Endometrial microvascular endothelial cells (primary cell): ENCODE data around the gene ANAPC13. TPM values are rescaled to one million over a fixed set of nuclear protein-coding genes. Genes with fewer than 3 reads are reported as not detected.

ENCODE experiments used
- total RNA-seq: library from RNA; depleted of rRNA; stranded (reverse); fragments of >200 nt; gene quantifications from one replicate; pipeline ENCODE4 v1.2.3, GENCODE V29; 2015; ENCODE audit errors: inconsistent ontology term

The ANAPC13 gene
- total RNA-seq, 1 donor from 2014 or later, result 105 TPM

Other genes starting within 250 kb of the ANAPC13 start
- gene RYK, start 235.1 kb downstream of the ANAPC13 start, total RNA-seq, result 60.0 TPM
- gene AMOTL2, start 111.5 kb downstream of the ANAPC13 start, total RNA-seq, result 78.7 TPM
- gene CEP63, start 72 bp upstream of the ANAPC13 start, total RNA-seq, result 23.1 TPM
- not detected for gene KY, start 165.0 kb upstream of the ANAPC13 start, total RNA-seq